NCI-H187 (cell line): ENCODE data around the gene IL9.
A peak's percentile ranks its signal among the peaks of the same experiment; 100 is the strongest.

ENCODE experiments used
- DNase-seq, 2 experiments: peaks; one replicate each; lab custom pipeline; 2025; lab: John Stamatoyannopoulos, UW

IL9 gene

DNA sequence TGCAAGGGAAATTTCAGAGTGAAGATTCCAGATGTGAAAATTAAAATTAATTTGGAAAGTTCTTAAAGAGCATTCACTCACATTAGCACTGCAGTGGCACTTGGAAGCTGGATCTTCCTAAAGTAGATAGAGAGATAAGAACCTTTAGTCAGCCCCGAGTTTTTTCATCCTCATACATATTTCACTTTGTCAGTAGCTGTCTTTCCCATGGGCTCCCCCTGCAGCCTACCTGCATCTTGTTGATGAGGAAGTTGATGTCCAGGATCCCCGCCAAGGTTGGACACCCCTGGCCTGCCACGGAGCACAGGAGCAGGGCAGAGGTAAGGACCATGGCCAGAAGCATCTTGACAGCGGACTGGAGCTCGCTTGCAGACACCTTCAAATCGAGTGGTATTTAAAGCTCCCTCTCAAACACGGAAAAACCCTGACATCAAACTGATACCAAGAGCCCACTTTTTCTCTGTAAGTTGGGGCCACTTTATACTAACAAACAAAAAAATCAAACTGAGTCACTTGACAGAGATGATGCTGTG, at the start of gene IL9:
Gene IL9 (minus strand): TSS at position 368 of the 533 bp plus-strand sequence. CDS start 25 bp downstream, at position 343.
- DNase-seq: no peak

DNA sequence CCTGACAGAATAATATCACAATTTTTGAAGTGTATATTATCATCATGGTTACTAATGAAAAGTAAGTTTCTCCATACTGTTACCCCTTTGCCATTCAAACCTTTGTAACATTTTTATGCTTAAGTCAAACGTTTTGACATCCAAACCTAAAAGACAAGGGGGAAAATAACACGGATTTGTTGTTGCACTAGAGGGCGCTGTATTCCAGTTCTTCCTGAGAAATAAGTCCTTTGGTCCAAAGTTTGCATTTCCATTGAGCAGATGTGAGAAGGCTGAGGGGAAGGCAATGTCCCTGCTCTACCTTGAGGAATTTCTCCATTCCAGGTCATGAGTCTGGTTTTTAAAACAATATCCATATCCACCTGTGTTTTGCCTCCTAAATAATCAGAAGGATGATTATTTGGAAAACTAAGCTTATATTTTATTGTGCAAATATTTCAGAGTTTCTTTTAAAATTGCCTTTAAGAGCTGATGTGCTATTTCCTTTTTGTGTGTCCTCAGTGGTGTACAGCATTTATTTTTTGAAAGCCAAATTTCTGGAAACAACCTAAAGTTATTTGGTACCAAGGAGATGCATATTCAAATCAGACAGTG, 49.4 kb upstream of the IL9 start:
- peak; percentile 11 to 18 for DNase-seq

DNA sequence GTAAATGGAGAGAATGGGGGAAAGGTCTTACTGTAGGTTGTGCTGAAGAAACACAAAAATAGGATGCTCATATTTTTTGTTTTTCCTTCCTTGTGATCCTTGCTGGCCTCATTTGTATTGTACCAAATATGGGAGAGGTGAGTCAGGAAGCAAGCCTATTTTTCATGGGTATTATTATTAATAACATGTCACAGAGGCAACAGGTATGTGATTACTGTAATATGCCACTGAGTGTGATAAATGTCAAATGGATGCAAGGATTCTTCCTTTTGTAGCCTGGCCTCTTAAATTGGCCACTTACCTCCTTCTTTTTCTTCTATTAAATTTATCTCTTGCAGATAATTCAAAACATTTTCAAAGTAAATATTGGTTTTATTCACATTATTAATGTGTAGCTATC, 48.9 kb upstream of the IL9 start:
- no peak for DNase-seq

DNA sequence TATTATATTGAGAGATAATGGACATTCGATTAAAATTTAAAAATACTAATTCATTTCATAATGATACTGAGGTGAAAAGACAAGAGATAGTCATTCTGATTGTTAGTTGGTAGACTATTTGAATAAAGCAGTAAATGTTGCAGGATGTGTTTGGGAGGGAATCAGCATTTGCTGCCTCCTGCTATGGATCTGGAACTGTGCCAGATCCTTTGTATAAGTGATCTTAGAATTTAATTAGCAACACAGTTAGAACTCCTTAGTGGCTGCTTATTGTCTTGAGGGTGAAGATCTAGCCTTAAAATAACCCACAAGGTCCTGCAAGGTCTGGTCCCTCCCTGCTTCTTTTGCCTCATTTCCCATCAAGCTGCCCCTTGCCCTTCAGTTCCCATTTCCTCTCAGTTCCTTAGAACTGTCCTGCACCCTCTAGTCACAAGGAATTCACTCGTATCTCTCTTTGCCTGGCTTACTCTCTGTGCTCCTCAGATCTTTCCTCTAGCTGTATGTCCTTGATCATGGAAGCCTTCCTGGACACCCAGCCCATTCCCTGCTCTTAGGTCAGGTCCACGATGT, 46.6 kb upstream of the IL9 start:
- no peak for DNase-seq

DNA sequence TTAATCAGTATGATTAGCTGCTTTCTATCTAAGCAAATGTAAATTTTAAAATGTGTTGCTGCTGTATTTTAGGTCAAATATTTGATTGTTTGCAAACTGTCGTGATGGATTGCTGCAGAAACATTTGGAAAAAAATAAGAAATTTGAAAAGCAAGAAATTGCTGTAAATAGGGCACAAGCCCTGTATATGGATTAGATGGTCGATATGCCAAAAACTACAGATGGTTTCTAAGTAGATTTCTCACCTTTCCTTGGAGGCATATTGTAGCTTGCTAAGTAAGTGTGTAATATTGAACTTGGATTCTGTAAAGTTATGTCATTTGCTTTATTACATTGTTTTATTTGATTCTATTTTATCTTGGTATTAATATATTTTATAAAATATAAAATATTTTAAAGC, 46.1 kb upstream of the IL9 start:
- DNase-seq: no peak

DNA sequence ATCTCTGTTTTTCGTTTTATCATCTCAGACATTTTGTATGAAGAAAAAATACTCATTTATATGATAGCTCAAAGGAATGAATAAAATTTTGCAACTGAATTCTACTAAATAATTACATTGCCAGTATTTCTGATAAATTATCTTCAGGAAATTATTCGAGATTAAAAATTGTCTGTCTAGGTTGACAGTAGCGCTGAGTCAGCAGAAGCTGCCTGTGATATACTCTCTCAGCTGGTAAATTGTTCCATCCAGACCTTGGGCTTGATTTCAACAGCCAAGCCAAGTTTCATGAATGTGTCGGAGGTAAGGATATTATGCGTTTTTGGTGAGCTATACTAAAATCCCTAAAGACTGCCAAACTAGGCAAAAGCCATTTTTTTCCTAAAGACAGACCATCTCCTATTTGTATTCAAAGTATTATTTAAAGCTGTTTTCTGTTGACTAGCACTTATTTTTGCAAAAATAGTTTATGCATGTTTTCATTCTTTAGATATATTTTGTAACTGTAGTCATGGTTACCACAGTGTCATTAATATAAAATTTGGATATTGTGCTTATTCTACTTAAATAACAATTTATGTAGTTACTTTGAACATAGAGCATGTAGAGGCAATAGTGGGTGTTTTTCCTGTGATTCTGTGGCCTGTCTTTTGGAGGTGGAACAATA, 41.7 kb upstream of the IL9 start:
- DNase-seq: no peak

DNA sequence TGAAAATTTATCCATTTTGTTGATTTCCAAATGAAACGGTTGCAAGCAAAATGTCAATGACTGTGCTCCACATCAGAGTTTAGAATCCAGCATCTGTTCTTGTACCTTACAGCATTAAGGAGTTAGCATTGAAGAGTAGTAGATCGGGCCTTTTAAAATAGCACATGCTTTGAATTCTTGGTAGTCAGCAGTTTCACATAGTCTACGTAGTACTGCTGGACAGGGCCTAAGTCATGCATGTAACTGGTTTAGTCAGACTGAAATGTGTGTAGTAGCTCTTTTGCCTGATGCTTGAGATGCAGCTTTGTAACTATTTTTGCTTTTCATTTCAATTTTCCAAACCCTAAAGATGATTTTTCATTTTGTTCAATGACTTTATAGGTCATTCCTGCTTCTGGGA, 39.3 kb upstream of the IL9 start:
- DNase-seq: no peak

DNA sequence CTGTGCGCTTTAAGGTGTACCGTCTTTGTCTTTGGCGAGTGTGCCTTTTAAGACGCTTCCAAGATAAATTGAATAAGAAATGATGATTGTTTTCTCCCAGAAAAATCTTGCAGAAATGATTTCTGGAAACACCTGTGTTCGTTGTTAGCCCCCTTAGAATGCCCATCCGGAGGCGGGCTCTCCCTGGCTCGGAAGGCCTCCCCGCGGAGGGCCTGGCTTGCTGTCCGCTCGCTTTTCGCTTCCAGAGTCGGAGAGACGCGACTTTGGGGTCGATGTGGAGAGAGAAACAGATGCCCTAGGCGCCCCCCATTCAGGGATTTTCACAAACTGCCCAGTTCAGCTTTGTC, 35.3 kb upstream of the IL9 start:
- no peak for DNase-seq

DNA sequence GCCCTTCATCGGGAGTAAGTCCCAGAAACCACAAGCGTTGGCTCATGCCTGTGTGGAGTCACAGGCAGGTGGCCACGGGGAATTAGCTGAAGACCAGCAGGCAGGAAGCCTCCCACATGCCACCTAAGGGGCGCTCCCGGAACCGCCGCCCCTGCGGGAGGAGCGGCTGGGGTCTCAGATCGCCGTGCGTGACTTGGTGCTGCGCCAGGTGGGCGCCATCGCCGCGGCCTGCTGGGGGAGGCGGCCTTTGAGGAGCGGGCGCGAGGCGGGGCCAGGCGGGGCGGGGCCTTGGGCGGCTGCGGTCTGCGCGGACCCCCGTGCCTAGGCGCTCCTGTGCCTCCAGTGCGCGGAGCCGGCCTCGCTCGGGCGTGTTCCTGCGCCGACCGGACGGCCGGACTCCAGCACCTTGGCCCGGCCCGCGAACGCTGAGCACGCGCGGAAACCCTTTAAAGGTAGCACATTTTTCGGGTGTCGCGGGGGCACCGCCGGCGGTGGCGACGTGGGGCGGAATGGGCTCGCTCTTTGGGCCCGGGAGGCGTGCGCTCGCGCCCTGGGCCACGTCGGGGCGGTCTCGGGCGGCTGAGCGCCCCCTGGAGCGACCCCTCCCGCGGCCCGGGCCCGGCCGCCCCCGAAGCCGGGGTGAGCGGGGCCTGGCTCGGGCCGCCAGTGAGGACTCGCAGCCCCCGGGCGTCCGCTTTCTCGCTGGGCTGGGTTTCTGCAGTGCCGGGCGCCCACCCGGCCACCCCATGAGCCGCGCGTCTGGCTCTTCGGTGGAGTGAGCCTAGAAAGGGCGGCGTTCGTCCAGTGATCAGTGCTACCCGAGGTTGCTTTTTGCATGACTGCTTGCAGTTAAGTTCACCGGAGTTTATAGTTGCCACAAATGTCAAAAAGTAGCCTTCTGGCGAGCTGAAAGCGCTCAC, 34.6 kb upstream of the IL9 start:
- DNase-seq: no peak

DNA sequence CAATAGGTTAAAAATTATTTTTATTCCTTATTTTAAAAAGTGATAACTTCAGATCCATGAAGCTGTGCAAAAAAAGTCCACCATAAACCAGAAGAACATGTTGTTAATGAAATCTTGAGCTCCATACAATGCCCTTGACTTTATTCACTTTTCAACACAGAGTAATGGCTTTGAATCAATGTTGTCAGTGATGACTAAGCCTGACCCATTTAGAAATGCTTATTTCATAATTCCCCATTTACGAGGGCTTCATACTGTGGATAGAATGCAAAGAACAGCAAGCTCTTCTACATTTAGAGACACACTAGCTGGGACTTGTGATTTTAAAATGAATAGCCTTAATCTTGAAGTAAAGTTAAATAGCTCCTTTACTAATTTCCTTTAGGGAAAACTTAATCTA, 25.7 kb upstream of the IL9 start:
- DNase-seq: no peak

DNA sequence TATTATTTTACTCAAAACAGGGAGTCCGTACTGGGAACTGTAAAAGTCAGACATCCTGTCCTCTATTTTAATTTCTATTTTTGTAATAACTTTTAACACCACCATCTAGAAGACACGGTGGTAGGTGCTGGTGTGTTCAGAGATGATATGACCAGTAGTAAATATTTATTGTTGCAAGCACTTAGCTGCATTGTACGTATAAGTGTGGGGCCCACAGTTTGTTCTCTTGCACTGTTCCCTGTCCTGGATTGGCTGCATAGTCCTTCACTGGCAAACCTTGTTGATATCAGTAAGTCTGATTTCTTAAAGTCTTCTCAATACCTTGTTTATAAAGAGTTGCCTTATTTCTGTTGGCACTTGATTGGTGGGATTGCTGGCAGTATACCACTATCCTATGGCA, 24.6 kb upstream of the IL9 start:
- DNase-seq: no peak

DNA sequence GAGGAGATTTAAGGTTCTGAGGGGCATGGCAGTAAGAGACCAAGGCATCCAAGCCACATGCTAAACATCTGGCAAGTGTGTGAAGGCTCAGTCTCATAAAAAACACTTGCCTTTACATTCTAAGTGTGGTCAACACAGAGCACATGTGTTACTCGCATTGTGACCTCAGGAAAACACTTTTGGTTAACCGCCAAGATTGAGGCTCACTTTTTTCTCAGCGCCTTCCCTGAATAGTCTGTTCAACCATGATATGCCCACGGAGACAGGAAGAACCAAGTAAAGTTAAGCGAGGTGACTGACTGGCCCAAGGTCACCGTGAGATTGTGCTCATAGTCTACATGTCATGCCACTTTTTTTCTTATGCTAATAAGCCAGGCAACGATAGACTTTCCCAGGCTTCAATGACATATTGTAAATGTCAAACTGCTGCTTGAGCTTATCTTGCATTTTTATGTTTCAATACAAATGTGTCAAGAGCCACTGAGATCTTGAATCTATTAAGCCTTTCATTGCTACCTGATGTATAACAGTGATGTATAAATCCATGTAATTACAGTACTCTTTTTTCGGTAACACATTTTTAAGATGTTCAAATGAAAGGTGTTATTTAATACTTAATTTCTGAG, 21.1 kb upstream of the IL9 start:
- DNase-seq: no peak

DNA sequence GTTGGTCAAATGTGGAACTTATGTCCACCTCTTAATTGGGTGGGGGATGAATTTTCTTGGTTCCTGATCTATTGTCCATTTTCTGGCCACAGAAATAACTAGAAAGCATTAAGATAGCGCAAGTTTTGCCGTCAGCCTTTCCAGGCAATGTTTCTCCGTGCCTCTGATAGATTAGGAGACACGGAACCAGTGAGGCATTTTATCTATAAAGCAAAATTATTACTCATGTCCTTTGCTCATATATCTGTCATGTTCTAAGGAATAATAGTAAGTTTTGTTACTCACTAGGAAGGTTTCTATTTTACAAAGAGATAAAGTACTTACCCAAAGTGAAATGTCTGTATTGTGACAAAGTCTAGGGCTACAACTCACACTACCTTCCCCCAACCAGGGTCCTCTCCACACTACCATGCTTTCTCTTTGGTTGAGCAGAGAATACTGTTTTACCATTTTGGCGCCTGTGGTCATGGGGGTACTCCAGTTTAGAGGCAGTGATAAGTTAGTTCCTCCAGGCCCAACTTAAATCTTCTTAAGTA, 19.9 kb upstream of the IL9 start:
- DNase-seq: no peak

DNA sequence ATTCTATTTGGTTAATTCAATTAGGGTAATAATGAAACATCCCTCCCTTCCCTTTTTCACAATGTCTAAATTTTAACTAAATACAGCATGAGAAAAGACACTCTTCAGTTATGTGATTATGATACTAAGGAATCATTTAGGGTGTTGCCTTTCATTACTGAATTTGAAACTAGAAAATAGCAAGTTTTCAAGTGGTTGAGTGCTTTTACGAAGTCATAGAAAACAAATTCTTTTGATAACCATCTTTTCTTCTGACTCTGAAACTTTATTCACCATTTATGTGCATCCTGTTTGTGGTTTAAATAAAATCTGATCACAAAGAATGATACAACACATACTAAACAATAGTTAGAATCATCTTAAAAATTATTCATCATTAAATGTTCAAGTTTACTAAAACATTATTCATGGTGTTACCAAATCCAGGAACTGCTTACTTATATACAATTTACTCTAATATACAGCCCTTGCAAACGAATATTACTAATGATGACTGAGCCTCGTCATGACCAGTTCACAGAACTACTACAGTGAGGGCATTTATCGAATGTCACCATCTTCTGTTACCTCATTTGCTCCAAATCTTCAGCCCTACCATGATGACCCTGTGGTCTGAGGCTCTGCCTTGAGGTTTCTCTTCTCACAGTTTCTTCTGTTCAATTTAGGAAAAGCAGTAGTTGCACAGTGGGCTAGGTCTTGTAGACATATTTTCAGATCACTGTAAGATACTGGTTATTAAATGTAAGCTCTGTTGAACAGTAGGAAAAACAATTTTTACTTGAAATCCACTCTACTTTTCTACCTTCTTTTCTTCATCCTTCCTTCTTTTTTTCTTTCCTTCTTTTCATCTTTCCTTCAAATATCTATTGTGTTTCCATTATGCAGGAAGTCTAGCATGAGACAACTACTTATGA, 18.3 kb upstream of the IL9 start:
- DNase-seq: no peak

DNA sequence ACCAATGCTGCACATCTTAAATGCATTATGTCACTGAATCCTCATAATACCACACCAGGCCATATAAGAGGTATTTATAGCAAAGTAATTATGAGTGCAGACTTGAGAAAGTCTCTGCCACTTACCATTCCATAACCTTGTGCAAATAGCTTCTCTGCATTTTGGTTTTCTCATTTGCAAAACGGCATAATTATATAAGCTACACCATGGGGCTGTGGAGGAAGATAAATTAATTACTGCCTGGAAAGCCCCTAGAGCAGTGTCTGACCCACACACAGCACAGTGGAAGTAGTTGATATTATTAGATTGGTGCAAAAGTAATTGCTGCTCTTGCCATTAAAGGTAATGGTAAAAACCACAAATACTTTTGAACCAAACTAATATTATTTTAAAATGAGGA, 9.5 kb upstream of the IL9 start:
- no peak for DNase-seq

DNA sequence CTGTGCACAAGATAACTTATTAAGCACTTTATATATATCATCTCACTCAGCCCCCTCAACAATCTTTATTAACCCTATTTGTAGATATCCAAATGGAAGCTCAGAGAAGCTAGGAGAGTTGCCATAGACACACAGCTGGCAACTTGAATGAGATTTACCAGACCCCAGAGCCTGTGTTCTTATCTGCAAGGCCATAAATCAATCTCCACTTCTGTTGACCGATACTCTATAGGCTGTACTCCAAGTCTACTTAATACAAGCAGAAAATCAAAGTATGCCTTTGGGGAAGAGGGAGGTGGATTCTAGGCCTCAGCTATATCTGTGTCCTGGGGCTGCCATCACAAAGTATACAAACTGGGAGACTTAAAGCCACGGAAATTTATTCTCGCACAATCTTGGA, 6.0 kb upstream of the IL9 start:
- no peak for DNase-seq

DNA sequence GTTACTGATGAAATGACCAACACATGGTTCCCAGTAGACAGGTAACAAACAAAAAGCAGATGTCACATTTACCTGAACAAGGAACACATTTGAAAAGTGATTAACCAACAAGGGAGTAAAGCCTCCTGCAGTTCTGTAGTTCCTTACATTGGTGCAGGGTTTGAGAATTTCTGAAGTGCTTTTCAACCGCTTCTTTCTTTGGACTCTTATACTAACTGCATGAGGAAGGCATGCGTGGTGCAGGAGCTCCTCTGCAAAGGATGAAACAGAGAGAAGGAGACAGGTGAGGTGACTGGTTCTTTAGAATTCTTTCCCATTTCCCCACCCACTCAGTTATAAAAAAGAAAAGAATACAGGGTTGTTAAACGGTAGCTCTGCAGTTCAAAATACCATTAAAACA, 4.6 kb upstream of the IL9 start:
- no peak for DNase-seq

DNA sequence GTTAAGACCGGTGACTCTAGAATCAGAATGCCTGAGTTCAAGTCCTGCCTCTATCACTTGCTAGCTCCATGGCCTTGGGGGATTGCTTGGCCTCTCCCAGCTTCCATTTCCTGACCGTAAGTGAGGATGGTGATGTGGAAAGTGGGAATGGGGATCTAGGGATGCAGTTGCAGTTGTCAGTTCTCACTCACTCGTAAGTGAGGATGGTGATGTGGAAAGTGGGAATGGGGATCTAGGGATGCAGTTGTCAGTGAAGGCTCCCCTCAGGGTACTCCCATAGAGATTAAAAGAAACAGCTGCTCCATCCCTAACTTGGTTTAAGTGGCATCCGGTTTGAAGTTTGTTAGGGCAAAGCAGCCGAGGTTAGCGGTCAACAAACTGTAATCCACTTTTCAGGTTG, 3.0 kb upstream of the IL9 start:
- DNase-seq: no peak

DNA sequence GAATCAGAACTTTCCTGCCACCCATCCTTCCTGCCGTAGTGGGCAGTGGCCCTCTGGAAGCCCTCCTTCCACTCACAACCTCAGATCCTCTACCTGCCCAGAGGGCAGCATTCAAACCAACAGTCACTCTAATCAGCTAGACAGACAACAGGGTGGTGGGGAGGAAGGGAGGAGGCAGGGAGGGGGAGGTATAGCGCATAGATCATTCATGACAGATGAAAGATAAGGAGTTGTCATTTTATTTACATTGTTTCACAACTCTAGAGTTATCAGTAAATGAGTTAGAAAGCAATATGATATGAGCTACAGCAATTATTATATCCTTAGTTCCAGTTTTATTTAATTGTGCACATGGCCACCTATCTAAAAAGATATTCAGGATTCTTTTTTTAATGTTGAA, 852 bp downstream of the IL9 start:
- DNase-seq: no peak

DNA sequence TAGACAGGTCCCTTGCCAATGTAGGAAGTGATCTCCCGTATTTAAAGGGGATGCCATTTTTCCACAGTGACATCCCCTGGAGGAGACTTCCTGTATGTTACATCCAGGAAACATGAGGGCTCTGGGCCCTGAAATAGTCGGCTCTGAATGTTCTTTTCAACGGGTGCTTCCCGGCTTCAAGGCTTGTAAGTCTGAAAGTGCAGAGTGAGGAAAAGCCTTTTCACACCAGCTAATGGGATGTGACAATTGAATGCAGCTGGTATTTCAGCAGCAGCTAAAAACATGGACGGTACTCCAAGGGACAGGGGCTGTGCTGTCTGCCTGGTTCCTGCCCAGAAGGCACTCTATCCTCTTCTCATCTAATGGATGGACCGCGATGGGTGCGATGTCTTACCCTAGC, 1.4 kb downstream of the IL9 start:
- no peak for DNase-seq

DNA sequence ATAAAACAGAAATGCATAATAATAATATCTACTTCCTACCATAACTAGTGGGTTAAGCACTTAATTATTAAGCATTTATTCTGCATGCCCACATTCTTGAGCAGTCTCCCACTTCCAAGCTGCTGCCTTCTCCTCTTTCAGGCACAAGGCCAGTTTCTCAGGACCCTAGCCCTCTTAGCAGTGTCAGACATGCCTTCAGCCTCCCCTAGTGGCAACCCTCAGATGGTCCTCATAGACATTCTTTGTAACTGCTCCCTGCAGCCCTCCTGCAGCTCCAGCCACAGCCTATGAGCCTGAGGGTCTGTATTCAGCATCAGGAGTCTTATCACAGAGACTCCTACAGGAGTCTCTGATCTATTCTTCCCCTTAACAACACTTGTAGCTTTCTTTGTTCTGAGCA, 3.9 kb downstream of the IL9 start:
- no peak for DNase-seq
